ENCODE measurements around the gene ATP2C2.

ATP2C2 gene

DNA sequence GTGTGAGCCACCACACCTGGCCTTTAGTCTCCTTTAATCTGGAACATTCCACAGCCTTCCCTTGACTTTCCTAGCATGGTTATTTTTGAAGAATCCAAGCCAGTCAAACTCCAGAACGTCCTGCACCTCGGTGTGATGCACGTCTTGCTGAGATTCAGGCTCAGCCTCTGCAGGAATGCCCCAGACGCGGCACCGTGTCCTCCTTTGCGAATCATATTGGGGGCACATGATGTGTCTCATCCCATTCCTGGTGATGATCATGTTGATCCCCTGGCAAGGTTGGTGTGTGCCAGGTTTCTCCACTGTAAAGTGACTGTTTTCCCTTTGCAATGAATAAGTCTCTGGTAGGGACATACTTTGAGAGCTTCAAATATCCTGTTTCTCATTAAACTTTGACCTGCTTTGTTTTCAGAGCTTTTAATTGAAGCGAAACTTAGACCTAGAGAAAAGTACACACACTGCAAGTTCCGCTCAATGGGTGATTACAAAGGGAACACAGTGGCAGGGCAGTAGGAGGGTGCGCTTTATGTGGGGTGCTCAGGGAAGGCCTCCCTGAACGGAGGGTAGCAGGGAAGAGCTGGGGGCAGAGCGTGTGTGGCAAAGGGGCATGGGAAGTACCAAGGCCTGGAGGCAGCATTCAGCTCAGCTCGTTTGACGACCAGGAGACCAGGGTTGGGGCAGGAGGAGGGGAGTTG, 9.6 kb upstream of the ATP2C2 start:
- DNase-seq (ENCODE audit: low read depth) = no peak
- H3K4me3 ChIP-seq (ENCODE audit: low read depth, low read length) = no peak overlapping the region
- TF ChIP-seq CTCF (conservative IDR thresholded peaks at IDR 0.05; ENCODE audit: low read depth, low read length) = no peak

GRCh38 chr16:84359326-84359725, 9.0 kb upstream of the ATP2C2 start:
- DNase-seq (ENCODE audit: low read depth) = no peak
- no peak overlapping the region for H3K4me3 ChIP-seq (ENCODE audit: low read depth, low read length)
- TF ChIP-seq CTCF (conservative IDR thresholded peaks at IDR 0.05; ENCODE audit: low read depth, low read length) = no peak

- no peak for TF ChIP-seq CTCF (conservative IDR thresholded peaks at IDR 0.05; ENCODE audit: low read depth, low read length)
- DNase-seq (ENCODE audit: low read depth) = peak; percentile 4
- no peak overlapping the region for H3K4me3 ChIP-seq (ENCODE audit: low read depth, low read length)
Observed at GRCh38 chr16:84360170-84360569, 8.2 kb upstream of the ATP2C2 start.

DNA sequence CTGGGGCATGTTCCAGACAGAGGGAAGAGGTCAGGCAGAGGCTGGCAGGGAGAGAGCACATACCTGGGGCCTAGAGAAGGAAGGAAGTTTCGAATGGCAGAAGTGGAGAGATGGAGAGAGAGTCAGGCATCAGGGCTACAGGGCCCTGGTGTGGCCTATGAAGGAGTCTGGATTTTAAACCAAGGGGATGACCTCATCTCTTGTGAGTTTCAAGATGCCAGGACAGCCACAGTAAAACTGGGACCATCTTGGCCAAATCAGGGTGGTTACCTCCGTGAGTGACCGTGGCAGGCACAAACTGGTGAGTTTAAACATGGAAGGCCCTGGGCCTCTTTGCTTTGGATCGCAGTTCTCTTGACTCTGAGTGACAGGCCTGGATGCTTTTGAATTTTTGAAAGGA, 7.6 kb upstream of the ATP2C2 start:
- TF ChIP-seq CTCF (conservative IDR thresholded peaks at IDR 0.05; ENCODE audit: low read depth, low read length) = no peak
- no peak overlapping the region for H3K4me3 ChIP-seq (ENCODE audit: low read depth, low read length)
- no peak for DNase-seq (ENCODE audit: low read depth)

GRCh38 chr16:84361546-84361945, 6.8 kb upstream of the ATP2C2 start:
- TF ChIP-seq CTCF (conservative IDR thresholded peaks at IDR 0.05; ENCODE audit: low read depth, low read length) = no peak
- no peak for DNase-seq (ENCODE audit: low read depth)

GRCh38 chr16:84362471-84362941, 5.8 kb upstream of the ATP2C2 start:
- DNase-seq (ENCODE audit: low read depth) = no peak
- H3K4me3 ChIP-seq (ENCODE audit: low read depth, low read length) = no peak overlapping the region
- TF ChIP-seq CTCF (conservative IDR thresholded peaks at IDR 0.05; ENCODE audit: low read depth, low read length) = no peak

More at GRCh38 chr16:84361546-84361945, 6.8 kb upstream of the ATP2C2 start:
- H3K4me3 ChIP-seq (ENCODE audit: low read depth, low read length) = no peak overlapping the region

GRCh38 chr16:84366208-84366607, 2.1 kb upstream of the ATP2C2 start:
- TF ChIP-seq CTCF (conservative IDR thresholded peaks at IDR 0.05; ENCODE audit: low read depth, low read length) = no peak
- H3K4me3 ChIP-seq (ENCODE audit: low read depth, low read length) = no peak overlapping the region
- DNase-seq (ENCODE audit: low read depth) = no peak
